PC-3 (cell line): ENCODE measurements around the gene GPANK1.

Experiments used
- EZH2 ChIP-seq: fragments of 300-600 bp; sonication (generic); IDR thresholded peaks from one replicate; pipeline ENCODE4 v1.6.1; 2017; ENCODE audit warnings: antibody characterized with exemption, mild to moderate bottlenecking, low read length; ENCODE audit not compliant: unreplicated experiment
- EZH2phosphoT487 ChIP-seq: fragments of 300-600 bp; sonication (generic); IDR thresholded peaks from 2 replicates; pipeline ENCODE4 v1.6.1; 2018; ENCODE audit warnings: mild to moderate bottlenecking, antibody characterized with exemption, low read length, borderline replicate concordance
- TF ChIP-seq, protein P1 (sequence below): fragments of 300-600 bp; sonication (generic); conservative IDR thresholded peaks from 2 replicates; pipeline ENCODE4 v1.5.1; 2017; ENCODE audit warnings: antibody characterized with exemption, low read depth, mild to moderate bottlenecking, low read length

DNA sequence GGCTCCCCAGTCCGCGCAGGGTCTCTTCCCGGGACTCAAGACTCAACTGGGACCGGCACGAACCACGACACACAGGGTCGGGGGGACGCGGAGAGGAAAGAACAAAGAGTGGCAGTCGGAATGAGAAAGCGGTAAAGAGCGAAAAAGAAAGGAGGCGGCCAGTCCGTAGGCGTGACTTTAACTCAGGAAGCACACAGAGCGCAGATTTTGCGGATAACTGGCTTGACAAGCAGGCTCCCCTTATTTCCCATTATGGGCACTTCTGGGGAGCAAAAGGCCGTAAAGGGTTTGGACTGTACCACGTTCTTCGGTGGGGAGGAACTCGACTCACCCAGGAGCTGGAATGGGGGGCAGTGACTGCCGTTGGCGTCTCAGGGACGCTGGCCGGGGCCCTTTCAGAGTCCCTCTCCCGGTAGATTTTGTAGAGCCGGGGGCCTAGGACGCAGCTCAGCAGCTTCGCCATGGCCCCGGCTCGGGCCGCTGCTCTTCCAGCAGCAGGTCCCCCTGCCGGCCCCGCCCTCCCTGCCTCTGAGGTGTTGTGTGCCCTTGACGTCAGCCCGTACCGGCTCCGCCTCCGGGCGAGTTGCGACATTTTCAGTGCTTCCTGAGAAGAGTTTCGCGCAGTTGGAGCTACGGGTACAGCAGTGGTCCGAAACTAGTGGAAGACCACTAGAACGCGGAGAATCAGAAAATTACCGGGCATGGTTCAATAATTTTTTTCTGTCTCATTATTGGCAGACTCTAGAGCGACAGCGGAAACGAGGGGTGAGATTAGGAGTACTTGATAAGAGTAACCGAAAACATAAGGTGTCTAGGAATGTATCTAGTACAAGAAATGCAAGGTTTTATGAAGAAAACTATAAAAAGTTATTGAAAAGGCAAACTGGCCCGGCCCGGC lies 38.3 kb upstream of the GPANK1 start, which contains the start of gene ABHD16A:
- TF ChIP-seq, protein P1, sequence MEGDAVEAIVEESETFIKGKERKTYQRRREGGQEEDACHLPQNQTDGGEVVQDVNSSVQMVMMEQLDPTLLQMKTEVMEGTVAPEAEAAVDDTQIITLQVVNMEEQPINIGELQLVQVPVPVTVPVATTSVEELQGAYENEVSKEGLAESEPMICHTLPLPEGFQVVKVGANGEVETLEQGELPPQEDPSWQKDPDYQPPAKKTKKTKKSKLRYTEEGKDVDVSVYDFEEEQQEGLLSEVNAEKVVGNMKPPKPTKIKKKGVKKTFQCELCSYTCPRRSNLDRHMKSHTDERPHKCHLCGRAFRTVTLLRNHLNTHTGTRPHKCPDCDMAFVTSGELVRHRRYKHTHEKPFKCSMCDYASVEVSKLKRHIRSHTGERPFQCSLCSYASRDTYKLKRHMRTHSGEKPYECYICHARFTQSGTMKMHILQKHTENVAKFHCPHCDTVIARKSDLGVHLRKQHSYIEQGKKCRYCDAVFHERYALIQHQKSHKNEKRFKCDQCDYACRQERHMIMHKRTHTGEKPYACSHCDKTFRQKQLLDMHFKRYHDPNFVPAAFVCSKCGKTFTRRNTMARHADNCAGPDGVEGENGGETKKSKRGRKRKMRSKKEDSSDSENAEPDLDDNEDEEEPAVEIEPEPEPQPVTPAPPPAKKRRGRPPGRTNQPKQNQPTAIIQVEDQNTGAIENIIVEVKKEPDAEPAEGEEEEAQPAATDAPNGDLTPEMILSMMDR, result no peak
- TF ChIP-seq EZH2, result no peak
- TF ChIP-seq EZH2phosphoT487, result no peak
